ENCODE measurements around the gene SAMD8. TPM values are rescaled to one million over a fixed set of nuclear protein-coding genes. Genes with fewer than 3 reads are reported as not detected.
"Not testable (repeated sequence)": the region's sequence is repeated elsewhere in the genome, so short reads cannot be mapped to it uniquely, and the experiment has no call there.

Gene SAMD8
- total RNA-seq, 4 donors from 2014 or later: 19.0 to 28.0 (median 27.5) TPM

- no peaks in the 10 kb centered on the region for H3K36me3 ChIP-seq
- 74% methylated on average over 6 of the region's 6 CpGs for whole genome bisulfite sequencing
- TF ChIP-seq POLR2A (IDR thresholded peaks at IDR 0.05; ENCODE audit: low read depth) (no peak), EP300 (IDR thresholded peaks at IDR 0.05) (no peak), POLR2AphosphoS5 (IDR thresholded peaks at IDR 0.05) (no peak)
- intact Hi-C loops (cut with DNase I): no loop called here
- DNase-seq (ENCODE audit: extremely low spot score): peak; percentile 26
- peak overlapping the region; percentile 10 to 62 (median 38) for H3K27ac ChIP-seq (replicated peaks in 1 of 4)
- H3K4me3 ChIP-seq: no peak overlapping the region
- H3K27me3 ChIP-seq: no peaks in the 10 kb centered on the region
- H3K4me1 ChIP-seq: peaks cover 10 to 37% (median 25%) of the 10 kb centered on the region in 4 donors
- no peaks in the 10 kb centered on the region for H3K9me3 ChIP-seq
Observed at GRCh38 chr10:75195035-75195763, 83.7 kb downstream of the SAMD8 start.

GRCh38 chr10:75197066-75197465 lies 85.6 kb downstream of the SAMD8 start:
- TF ChIP-seq EP300 (IDR thresholded peaks at IDR 0.05) (no peak), POLR2A (IDR thresholded peaks at IDR 0.05; ENCODE audit: low read depth) (no peak), CTCF (IDR thresholded peaks at IDR 0.05) (no peak), POLR2AphosphoS5 (IDR thresholded peaks at IDR 0.05) (no peak)
- 100% methylated on average over 2 of the region's 3 CpGs for WGBS
- Histone ChIP-seq H3K4me3 (no peak overlapping the region), H3K27ac (replicated peaks in 1 of 4) (no peak overlapping the region), H3K9me3 (no peaks in the 10 kb centered on the region), H3K4me1 (peaks cover 5 to 25% (median 19%) of the 10 kb centered on the region in 4 donors), H3K27me3 (no peaks in the 10 kb centered on the region), H3K36me3 (no peaks in the 10 kb centered on the region)
- intact Hi-C loops (cut with DNase I): no loop called here
- DNase-seq (ENCODE audit: extremely low spot score): no peak

- H3K36me3 ChIP-seq: no peaks in the 10 kb centered on the region
- TF ChIP-seq POLR2A (IDR thresholded peaks at IDR 0.05; ENCODE audit: low read depth) (no peak), EP300 (IDR thresholded peaks at IDR 0.05) (no peak), POLR2AphosphoS5 (IDR thresholded peaks at IDR 0.05) (no peak), CTCF (IDR thresholded peaks at IDR 0.05) (no peak)
- no peak overlapping the region for H3K4me3 ChIP-seq
- H3K27me3 ChIP-seq: no peaks in the 10 kb centered on the region
- intact Hi-C loops (cut with DNase I): no loop called here
- 90% methylated on average over 2 of the region's 2 CpGs for WGBS
- H3K9me3 ChIP-seq: no peaks in the 10 kb centered on the region
- no peak overlapping the region for H3K27ac ChIP-seq (replicated peaks in 1 of 4)
- peaks cover 7 to 25% (median 20%) of the 10 kb centered on the region in 4 donors for H3K4me1 ChIP-seq
- DNase-seq (ENCODE audit: extremely low spot score): peak; percentile 29
Observed at GRCh38 chr10:75197906-75198305, 86.5 kb downstream of the SAMD8 start.

GRCh38 chr10:75199949-75200348 lies 88.5 kb downstream of the SAMD8 start:
- H3K9me3 ChIP-seq; H3K27ac ChIP-seq (replicated peaks in 1 of 4); H3K4me3 ChIP-seq; intact Hi-C loops (cut with DNase I); H3K36me3 ChIP-seq; DNase-seq (ENCODE audit: extremely low spot score); H3K27me3 ChIP-seq: not testable (repeated sequence)
- H3K4me1 ChIP-seq: peaks cover 17 to 26% (median 25%) of the 10 kb centered on the region in 4 donors
- WGBS: 96% methylated on average over 6 of the region's 6 CpGs

- H3K4me1 ChIP-seq: peaks cover 17 to 25% (median 18%) of the 10 kb centered on the region in 4 donors
- DNase-seq (ENCODE audit: extremely low spot score): no peak
- no peak overlapping the region for H3K4me3 ChIP-seq
- intact Hi-C loops (cut with DNase I): no loop called here
- H3K27ac ChIP-seq (replicated peaks in 1 of 4): peak overlapping the region in 3 of 4 donors; percentile 69 to 74 (median 70)
- no peaks in the 10 kb centered on the region for H3K36me3 ChIP-seq
- TF ChIP-seq CTCF (IDR thresholded peaks at IDR 0.05) (no peak), POLR2A (IDR thresholded peaks at IDR 0.05; ENCODE audit: low read depth) (no peak), POLR2AphosphoS5 (IDR thresholded peaks at IDR 0.05) (no peak), EP300 (IDR thresholded peaks at IDR 0.05) (no peak)
- 83% methylated on average over 9 of the region's 9 CpGs for WGBS
- H3K9me3 ChIP-seq: no peaks in the 10 kb centered on the region
- H3K27me3 ChIP-seq: no peaks in the 10 kb centered on the region
Observed at GRCh38 chr10:75201793-75202307, 90.4 kb downstream of the SAMD8 start.

Measured in esophagus muscularis mucosa (tissue), 4 donors.